H1 (cell line): ENCODE measurements around the gene LNX2. TPM values are rescaled to one million over a fixed set of nuclear protein-coding genes. Genes with fewer than 3 reads are reported as not detected.

ENCODE experiments used
- CTCF ChIA-PET: fragments of 300-600 bp; sonication (Branson Sonifier 250); formaldehyde crosslinking; loops from one replicate; lab custom pipeline; 2021; ENCODE audit not compliant: partially characterized antibody; lab: Charles Lee
- POLR2A ChIA-PET: fragments of 300-600 bp; sonication (Branson Sonifier 250); formaldehyde crosslinking; loops from one replicate; lab custom pipeline; 2021; ENCODE audit warnings: inconsistent platforms; ENCODE audit not compliant: partially characterized antibody; lab: Charles Lee
- DNase-seq, 2 experiments: peaks; one replicate each; pipeline versions ENCODE4 v3.0.0 to v3.0.0-alpha.2; 2010 to 2022; ENCODE audit warnings: low spot score in 2 of 2, low read depth in 1 of 2, mixed read lengths in 1 of 2
- FAIRE-seq: peaks from 2 replicates; lab custom pipeline; 2011; peaks lifted over from hg19 to GRCh38; lab: Jason Lieb, UNC
- H2AFZ ChIP-seq: 2 replicates; pipeline ENCODE4 v1.8.1; 2012; ENCODE audit warnings: low read length, inconsistent platforms
- H2AK5ac ChIP-seq: 2 replicates; pipeline ENCODE4 v1.6.1; 2013; ENCODE audit warnings: low read depth, low read length
- H2BK120ac ChIP-seq: replicated peaks from 2 replicates; pipeline ENCODE3; 2013; ENCODE audit warnings: low read depth, low read length, inconsistent platforms
- H2BK12ac ChIP-seq: 2 replicates; pipeline ENCODE4 v1.6.1; 2013; ENCODE audit warnings: low read depth, low read length
- H2BK15ac ChIP-seq: 2 replicates; pipeline ENCODE4 v1.6.1; 2013; ENCODE audit warnings: low read length
- H2BK20ac ChIP-seq: 2 replicates; pipeline ENCODE4 v1.6.1; 2013; ENCODE audit warnings: low read length
- H2BK5ac ChIP-seq: 2 replicates; pipeline ENCODE4 v1.6.1; 2013; ENCODE audit warnings: low read depth, low read length
- H3K14ac ChIP-seq: 2 replicates; pipeline ENCODE4 v1.6.1; 2013; ENCODE audit warnings: inconsistent platforms; ENCODE audit not compliant: insufficient read length
- H3K18ac ChIP-seq: 2 replicates; pipeline ENCODE4 v1.6.1; 2013; ENCODE audit warnings: low read length; ENCODE audit errors: extremely low read depth
- H3K23ac ChIP-seq: 2 replicates; pipeline ENCODE4 v1.6.1; 2013; ENCODE audit warnings: inconsistent platforms; ENCODE audit not compliant: insufficient read length
- H3K23me2 ChIP-seq: 2 replicates; pipeline ENCODE4 v1.6.1; 2013; ENCODE audit warnings: low read depth, low read length
- H3K27ac ChIP-seq: 2 replicates; pipeline ENCODE4 v1.6.1; 2011; ENCODE audit warnings: low read depth, low read length, inconsistent platforms
- H3K27me3 ChIP-seq, 4 experiments: replicated peaks in 1 of 4; 1 replicate in 1 of 4; 2 replicates in 3 of 4; pipeline versions ENCODE4 v1.6.1 to v1.8.1; 2011 to 2013; ENCODE audit warnings: low read length in 3 of 4, mild to moderate bottlenecking in 3 of 4, inconsistent platforms in 2 of 4, mixed read lengths in 2 of 4, moderate library complexity in 1 of 4; ENCODE audit not compliant: control insufficient read depth in 3 of 4, insufficient read depth in 3 of 4; ENCODE audit errors: extremely low read depth in 1 of 4
- H3K36me3 ChIP-seq, 4 experiments: 2 replicates each; pipeline versions ENCODE4 v1.6.1 to v1.8.1; 2011 to 2013; ENCODE audit warnings: mild to moderate bottlenecking in 4 of 4, low read length in 3 of 4, moderate library complexity in 2 of 4, control low read depth in 1 of 4, inconsistent platforms in 1 of 4; ENCODE audit not compliant: insufficient read depth in 4 of 4, control insufficient read depth in 2 of 4
- H3K4ac ChIP-seq: replicated peaks from 2 replicates; pipeline ENCODE3; 2013; ENCODE audit warnings: low read length, low read depth, mixed read lengths, inconsistent platforms; ENCODE audit not compliant: insufficient read length
- H3K4me1 ChIP-seq, 4 experiments: replicated peaks in 1 of 4; 1 replicate in 1 of 4; 2 replicates in 3 of 4; pipeline versions ENCODE4 v1.6.1 to v1.8.1; 2011 to 2013; ENCODE audit warnings: low read length in 3 of 4, inconsistent platforms in 2 of 4, mixed read lengths in 1 of 4; ENCODE audit not compliant: insufficient read depth in 4 of 4, control insufficient read depth in 3 of 4
- H3K4me2 ChIP-seq, 2 experiments: 2 replicates each; pipeline versions ENCODE4 v1.6.1 to v1.8.1; 2011 to 2013; ENCODE audit warnings: low read depth in 2 of 2, low read length in 2 of 2, control low read depth in 1 of 2, inconsistent platforms in 1 of 2, mild to moderate bottlenecking in 1 of 2; ENCODE audit not compliant: insufficient read depth in 1 of 2
- H3K4me3 ChIP-seq, 4 experiments: fragments of 200-600, 300-600 bp in 1 of 4; sonication (generic), shearing (Covaris generic), sonication (Bioruptor Twin) in 1 of 4; 2 replicates each; pipeline versions ENCODE4 v1.5.1 to v1.8.1; 2011 to 2016; ENCODE audit warnings: low read length in 4 of 4, low read depth in 3 of 4, control low read depth in 2 of 4, inconsistent platforms in 2 of 4, mild to moderate bottlenecking in 2 of 4, mixed read lengths in 1 of 4, moderate library complexity in 1 of 4; ENCODE audit not compliant: insufficient read depth in 2 of 4; ENCODE audit errors: extremely low read depth in 1 of 4
- H3K56ac ChIP-seq: replicated peaks from 2 replicates; pipeline ENCODE3; 2013; ENCODE audit warnings: low read depth, mild to moderate bottlenecking, mixed read lengths, low read length, inconsistent platforms; ENCODE audit not compliant: insufficient read length
- H3K79me1 ChIP-seq: 2 replicates; pipeline ENCODE4 v1.6.1; 2013; ENCODE audit warnings: low read depth, low read length, control low read depth
- H3K79me2 ChIP-seq, 2 experiments: 2 replicates each; pipeline versions ENCODE4 v1.6.1 to v1.8.1; 2012 to 2013; ENCODE audit warnings: low read length in 2 of 2, mild to moderate bottlenecking in 2 of 2, inconsistent platforms in 1 of 2; ENCODE audit not compliant: insufficient read depth in 2 of 2, control insufficient read depth in 1 of 2
- H3K9ac ChIP-seq, 4 experiments: replicated peaks in 1 of 4; 1 replicate in 1 of 4; 2 replicates in 3 of 4; pipeline versions ENCODE4 v1.6.1 to v1.8.1; 2011 to 2013; ENCODE audit warnings: low read depth in 3 of 4, low read length in 3 of 4, control low read depth in 2 of 4, mild to moderate bottlenecking in 2 of 4, moderate library complexity in 2 of 4, inconsistent platforms in 1 of 4; ENCODE audit errors: extremely low read depth in 1 of 4
- H3K9me3 ChIP-seq, 2 experiments: 2 replicates each; pipeline versions ENCODE4 v1.6.1 to v1.8.1; 2012 to 2013; ENCODE audit warnings: mild to moderate bottlenecking in 2 of 2, moderate library complexity in 2 of 2, control low read depth in 1 of 2, inconsistent platforms in 1 of 2, low read depth in 1 of 2, low read length in 1 of 2, mixed read lengths in 1 of 2; ENCODE audit not compliant: insufficient read depth in 2 of 2
- H4K20me1 ChIP-seq, 2 experiments: replicated peaks in 1 of 2; 2 replicates each; pipeline versions ENCODE3 to v1.8.1; 2011 to 2013; ENCODE audit warnings: inconsistent platforms in 2 of 2, low read length in 2 of 2, mild to moderate bottlenecking in 1 of 2; ENCODE audit not compliant: insufficient read depth in 2 of 2, control insufficient read depth in 1 of 2
- H4K5ac ChIP-seq: 2 replicates; pipeline ENCODE4 v1.6.1; 2013; ENCODE audit warnings: low read length, low read depth, mixed read lengths, inconsistent platforms; ENCODE audit not compliant: insufficient read length
- H4K8ac ChIP-seq: 2 replicates; pipeline ENCODE4 v1.8.0; 2013; ENCODE audit warnings: mild to moderate bottlenecking, moderate library complexity, low read length, inconsistent platforms; ENCODE audit not compliant: insufficient read depth; ENCODE audit errors: extremely low read depth
- H4K91ac ChIP-seq: replicated peaks from 2 replicates; pipeline ENCODE3; 2013; ENCODE audit warnings: low read length, mixed read lengths, inconsistent platforms; ENCODE audit not compliant: insufficient read length
- BACH1 ChIP-seq: IDR thresholded peaks from 2 replicates; pipeline ENCODE4 v1.6.1; 2012; ENCODE audit warnings: low read length, improper control_type of control experiment
- BCL11A ChIP-seq, 2 experiments: IDR thresholded peaks; one replicate each; pipeline ENCODE4 v1.6.1; 2011; ENCODE audit warnings: low read depth in 2 of 2, low read length in 2 of 2, mild to moderate bottlenecking in 2 of 2
- BRCA1 ChIP-seq: IDR thresholded peaks from 2 replicates; pipeline ENCODE4 v1.6.1; 2012; ENCODE audit warnings: low read depth, low read length, improper control_type of control experiment
- CBX5 ChIP-seq: fragments of 300-800, 300-1000 bp; sonication (generic); IDR thresholded peaks from 2 replicates; pipeline ENCODE4 v1.7.1; 2016; ENCODE audit warnings: antibody characterized with exemption, low read length, low read depth
- CBX8 ChIP-seq: fragments of 300-800, 300-1000 bp; sonication (generic); IDR thresholded peaks from 2 replicates; pipeline ENCODE4 v1.7.1; 2016; ENCODE audit warnings: low read depth, low read length, borderline replicate concordance
- CREB1 ChIP-seq: IDR thresholded peaks from 2 replicates; pipeline ENCODE4 v1.6.1; 2012; ENCODE audit warnings: inconsistent platforms
- EP300 ChIP-seq, 2 experiments: IDR thresholded peaks; 1 replicate in 1 of 2; 2 replicates in 1 of 2; pipeline ENCODE4 v1.6.1; 2011 to 2012; ENCODE audit warnings: low read depth in 2 of 2, low read length in 2 of 2, mild to moderate bottlenecking in 2 of 2, borderline replicate concordance in 1 of 2, inconsistent platforms in 1 of 2, moderate library complexity in 1 of 2
- GABPA ChIP-seq: IDR thresholded peaks from 2 replicates; pipeline ENCODE4 v1.6.1; 2011; ENCODE audit warnings: mild to moderate bottlenecking, low read length, moderate library complexity, borderline replicate concordance; ENCODE audit not compliant: insufficient read depth
- GTF2F1 ChIP-seq: IDR thresholded peaks from 2 replicates; pipeline ENCODE4 v1.6.1; 2012; ENCODE audit warnings: low read depth, low read length, improper control_type of control experiment, borderline replicate concordance
- HDAC6 ChIP-seq: IDR thresholded peaks from one replicate; pipeline ENCODE4 v1.7.1; 2012; ENCODE audit warnings: low read depth, mild to moderate bottlenecking, inconsistent platforms, low read length, moderate library complexity
- KDM5A ChIP-seq: fragments of 200-600 bp; IDR thresholded peaks from 2 replicates; pipeline ENCODE4 v1.7.1; 2012; ENCODE audit warnings: mild to moderate bottlenecking, low read length, inconsistent platforms, mixed read lengths
- NANOG ChIP-seq: IDR thresholded peaks from 2 replicates; pipeline ENCODE4 v1.6.1; 2011; ENCODE audit warnings: low read length, low read depth, mild to moderate bottlenecking, inconsistent platforms; ENCODE audit not compliant: insufficient read depth, poor library complexity, severe bottlenecking
- RAD21 ChIP-seq, 2 experiments: IDR thresholded peaks in 1 of 2; conservative IDR thresholded peaks in 1 of 2; 2 replicates each; pipeline ENCODE4 v1.6.1; 2011; ENCODE audit warnings: low read depth in 2 of 2, low read length in 2 of 2, improper control_type of control experiment in 1 of 2, inconsistent platforms in 1 of 2, mild to moderate bottlenecking in 1 of 2, moderate library complexity in 1 of 2
- TBP ChIP-seq: IDR thresholded peaks from 2 replicates; pipeline ENCODE4 v1.6.1; 2011; ENCODE audit warnings: low read depth, low read length, improper control_type of control experiment
- WGBS, 2 experiments: shearing (Covaris generic) in 1 of 2; methylation state at CpG; one replicate each; pipeline versions ENCODE4 v1.1.6 to v1.1.7; 2013 to 2015; ENCODE audit warnings: low lambda C conversion rate in 2 of 2, mixed read lengths in 2 of 2, inconsistent platforms in 1 of 2, low coverage in 1 of 2, missing lambda C conversion rate in 1 of 2; ENCODE audit not compliant: insufficient replicate concordance in 2 of 2, insufficient coverage in 1 of 2, insufficient read length in 1 of 2; ENCODE audit errors: extremely low coverage in 1 of 2, missing lambda C conversion rate in 1 of 2; 5-methylcytosine and 5-hydroxymethylcytosine counted together
- polyA plus RNA-seq, 7 experiments: library from polyadenylated mRNA; depleted of rRNA in 3 of 7; stranded (reverse) in 5 of 7; unstranded in 2 of 7; fragments of >200 nt in 5 of 7; fragments of 200-250 nt in 2 of 7; gene quantifications; 1 replicate in 5 of 7; 2 replicates in 1 of 7; 4 replicates in 1 of 7; pipeline versions ENCODE4 v1.2.1 to v1.2.3, GENCODE V29; 2011 to 2013; ENCODE audit warnings: missing spikeins in 2 of 7, mixed read lengths in 2 of 7
- total RNA-seq: library from RNA; stranded (reverse); fragmentation: NEBNext Ultra II Directional; extraction: Animal tissue kit (Norgen Biotek cat#: 25700); gene quantifications from 2 replicates; pipeline ENCODE4 v1.2.1, GENCODE V29; 2021

LNX2 gene
- total and polyA plus RNA-seq, 2 of the 8 experiments (the other 6 are each of a cell fraction or from before 2014, with no cell fraction given): 6.4 to 13.9 TPM

GRCh38 chr13:27624071-27624470 lies 3.7 kb upstream of the LNX2 start:
- 98% methylated on average over 3 of the region's 3 CpGs; no CpG with 5 or more reads in 1 of the 2 experiments for WGBS, 2 experiments
- peaks cover 3 to 8% (median 7%) of the 10 kb centered on the region in 4 experiments; a peak in 6 of 7 replicates for H3K4me1 ChIP-seq
- H4K20me1 ChIP-seq: peaks cover 12 to 18% of the 10 kb centered on the region in 2 experiments
- peaks cover 4 to 28% (median 11%) of the 10 kb centered on the region in 4 experiments; a peak in 7 of 8 replicates for H3K36me3 ChIP-seq
- no peak overlapping the region for H3K27ac ChIP-seq
- no peak overlapping the region for H3K9ac ChIP-seq
- H2AK5ac ChIP-seq: no peak overlapping the region
- H4K91ac ChIP-seq: no peak overlapping the region
- no peak overlapping the region for H2AFZ ChIP-seq
- no peak overlapping the region for H2BK12ac ChIP-seq
- no peak overlapping the region for H3K14ac ChIP-seq
- H3K4me3 ChIP-seq: peak overlapping the region in 1 of 4 experiments; percentile 97; a peak in 1 of 8 replicates
- no peaks in the 10 kb centered on the region for H3K9me3 ChIP-seq
- peaks cover 18 to 77% of the 10 kb centered on the region in 2 experiments for H3K79me2 ChIP-seq
- no peak for FAIRE-seq
- DNase-seq: no peak
- H3K18ac ChIP-seq: no peak overlapping the region
- H3K23me2 ChIP-seq: peaks cover 6% of the 10 kb centered on the region; the same call in 1 of the 2 replicates
- no peak overlapping the region for H3K23ac ChIP-seq
- H3K4ac ChIP-seq: no peak overlapping the region
- H3K4me2 ChIP-seq: no peak overlapping the region; a peak in 1 of 4 replicates
- H2BK5ac ChIP-seq: no peak overlapping the region
- no peaks in the 10 kb centered on the region for H3K27me3 ChIP-seq
- peaks cover 11% of the 10 kb centered on the region for H3K79me1 ChIP-seq
- ChIA-PET POLR2A (interaction anchor here (3.9 kb wide), 1 partner anchor 10 kb away, joined by 26 read pairs; no protein-coding TSS in a partner anchor), CTCF (no interaction called here)
- no peak overlapping the region for H4K5ac ChIP-seq
- no peak overlapping the region for H2BK15ac ChIP-seq
- no peak overlapping the region for H4K8ac ChIP-seq
- no peak overlapping the region for H2BK120ac ChIP-seq
- H3K56ac ChIP-seq: no peak overlapping the region
- H2BK20ac ChIP-seq: no peak overlapping the region
- TF ChIP-seq CREB1 (no peak), NANOG (no peak), RAD21 (IDR thresholded peaks at IDR 0.05 in 1 of 2, conservative IDR thresholded peaks at IDR 0.05 in 1 of 2; ENCODE audit: low read depth in 2 of 2, low read length in 2 of 2) (no peak), KDM5A (no peak), GTF2F1 (no peak), HDAC6 (no peak), CBX5 (no peak), BACH1 (no peak), BRCA1 (no peak), BCL11A (IDR thresholded peaks at IDR 0.05; ENCODE audit: low read depth in 2 of 2, low read length in 2 of 2) (no peak), GABPA (no peak), CBX8 (no peak), EP300 (IDR thresholded peaks at IDR 0.05; ENCODE audit: borderline replicate concordance in 1 of 2, low read depth in 2 of 2, low read length in 2 of 2) (no peak), TBP (no peak)
